Glutamatergic neuron (in vitro differentiated cells): Measurements from ENCODE around the gene SHANK2. TPM values are rescaled to one million over a fixed set of nuclear protein-coding genes. Genes with fewer than 3 reads are reported as not detected.

Experiments
- DNase-seq: peaks from one replicate; pipeline ENCODE4 v3.0.0; 2022
- H3K27ac Mint-ChIP-seq: one replicate; pipeline ENCODE4 v1.8.0; 2020; ENCODE audit warnings: mild to moderate bottlenecking, mixed read lengths, inconsistent platforms; ENCODE audit not compliant: unreplicated experiment
- H3K27me3 Mint-ChIP-seq: one replicate; pipeline ENCODE4 v1.8.0; 2020; ENCODE audit warnings: mild to moderate bottlenecking, moderate library complexity, mixed read lengths, inconsistent platforms; ENCODE audit not compliant: unreplicated experiment
- H3K36me3 Mint-ChIP-seq: one replicate; pipeline ENCODE4 v1.8.0; 2020; ENCODE audit warnings: mild to moderate bottlenecking, mixed read lengths, inconsistent platforms; ENCODE audit not compliant: unreplicated experiment
- H3K4me1 Mint-ChIP-seq: one replicate; pipeline ENCODE4 v1.8.0; 2020; ENCODE audit warnings: mild to moderate bottlenecking, low read depth, mixed read lengths, inconsistent platforms; ENCODE audit not compliant: unreplicated experiment
- H3K4me3 Mint-ChIP-seq: one replicate; pipeline ENCODE4 v1.8.0; 2020; ENCODE audit warnings: mild to moderate bottlenecking, mixed read lengths, inconsistent platforms; ENCODE audit not compliant: unreplicated experiment
- H3K9me3 Mint-ChIP-seq: one replicate; pipeline ENCODE4 v1.8.0; 2020; ENCODE audit warnings: mild to moderate bottlenecking, moderate library complexity, mixed read lengths, inconsistent platforms; ENCODE audit not compliant: unreplicated experiment
- total RNA-seq: library from RNA; stranded (reverse); fragmentation: NEBNext Ultra II Directional; extraction: Animal tissue kit (Norgen Biotek cat#: 25700); gene quantifications from one replicate; pipeline ENCODE4 v1.2.1, GENCODE V29; 2021; ENCODE audit not compliant: unreplicated experiment
- TF ChIP-seq, protein P1 (sequence below): fragments of 200-600 bp; sonication (generic); IDR thresholded peaks from one replicate; pipeline ENCODE4 v1.5.0; 2021; ENCODE audit not compliant: partially characterized antibody, unreplicated experiment

The SHANK2 gene
- total RNA-seq, 1 donor from 2014 or later, result 23.0 TPM

DNA sequence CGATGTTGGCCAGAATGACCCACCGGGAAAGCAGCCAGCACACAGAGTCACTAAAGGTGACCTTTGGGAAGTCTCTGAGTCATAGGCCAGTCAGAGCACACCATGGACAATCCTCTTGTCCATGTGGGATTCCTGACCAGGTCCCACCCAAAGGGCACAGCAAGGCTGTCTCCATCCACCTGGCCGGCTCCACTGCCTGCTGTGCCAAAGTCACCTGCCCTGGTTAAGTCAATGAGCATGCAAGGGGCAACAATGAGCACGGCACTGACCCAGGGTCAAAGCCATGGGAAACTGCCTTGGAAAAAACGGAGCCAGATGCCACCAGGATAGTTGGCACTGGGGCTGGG lies 49.8 kb downstream of the SHANK2 start:
- no peak overlapping the region for H3K4me3 Mint-ChIP-seq
- DNase-seq, result no peak
- TF ChIP-seq, protein P1, sequence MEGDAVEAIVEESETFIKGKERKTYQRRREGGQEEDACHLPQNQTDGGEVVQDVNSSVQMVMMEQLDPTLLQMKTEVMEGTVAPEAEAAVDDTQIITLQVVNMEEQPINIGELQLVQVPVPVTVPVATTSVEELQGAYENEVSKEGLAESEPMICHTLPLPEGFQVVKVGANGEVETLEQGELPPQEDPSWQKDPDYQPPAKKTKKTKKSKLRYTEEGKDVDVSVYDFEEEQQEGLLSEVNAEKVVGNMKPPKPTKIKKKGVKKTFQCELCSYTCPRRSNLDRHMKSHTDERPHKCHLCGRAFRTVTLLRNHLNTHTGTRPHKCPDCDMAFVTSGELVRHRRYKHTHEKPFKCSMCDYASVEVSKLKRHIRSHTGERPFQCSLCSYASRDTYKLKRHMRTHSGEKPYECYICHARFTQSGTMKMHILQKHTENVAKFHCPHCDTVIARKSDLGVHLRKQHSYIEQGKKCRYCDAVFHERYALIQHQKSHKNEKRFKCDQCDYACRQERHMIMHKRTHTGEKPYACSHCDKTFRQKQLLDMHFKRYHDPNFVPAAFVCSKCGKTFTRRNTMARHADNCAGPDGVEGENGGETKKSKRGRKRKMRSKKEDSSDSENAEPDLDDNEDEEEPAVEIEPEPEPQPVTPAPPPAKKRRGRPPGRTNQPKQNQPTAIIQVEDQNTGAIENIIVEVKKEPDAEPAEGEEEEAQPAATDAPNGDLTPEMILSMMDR, result no peak
- peaks cover 3% of the 10 kb centered on the region for H3K9me3 Mint-ChIP-seq
- H3K4me1 Mint-ChIP-seq, result peaks cover 5% of the 10 kb centered on the region
- H3K27ac Mint-ChIP-seq, result no peak overlapping the region
- H3K36me3 Mint-ChIP-seq, result peaks cover 6% of the 10 kb centered on the region
- peaks cover 2% of the 10 kb centered on the region for H3K27me3 Mint-ChIP-seq

Other genes starting within 250 kb of the SHANK2 start
- gene DHCR7, start 195.8 kb upstream of the SHANK2 start, total RNA-seq, result 145 TPM
- gene NADSYN1, start 200.6 kb upstream of the SHANK2 start, total RNA-seq, result 78.2 TPM